SIG-M5 (cell line): Measurements from ENCODE around the gene FAM174B.

Experiments
- DNase-seq: peaks from one replicate; lab custom pipeline; 2025; lab: John Stamatoyannopoulos, UW

FAM174B gene

DNA sequence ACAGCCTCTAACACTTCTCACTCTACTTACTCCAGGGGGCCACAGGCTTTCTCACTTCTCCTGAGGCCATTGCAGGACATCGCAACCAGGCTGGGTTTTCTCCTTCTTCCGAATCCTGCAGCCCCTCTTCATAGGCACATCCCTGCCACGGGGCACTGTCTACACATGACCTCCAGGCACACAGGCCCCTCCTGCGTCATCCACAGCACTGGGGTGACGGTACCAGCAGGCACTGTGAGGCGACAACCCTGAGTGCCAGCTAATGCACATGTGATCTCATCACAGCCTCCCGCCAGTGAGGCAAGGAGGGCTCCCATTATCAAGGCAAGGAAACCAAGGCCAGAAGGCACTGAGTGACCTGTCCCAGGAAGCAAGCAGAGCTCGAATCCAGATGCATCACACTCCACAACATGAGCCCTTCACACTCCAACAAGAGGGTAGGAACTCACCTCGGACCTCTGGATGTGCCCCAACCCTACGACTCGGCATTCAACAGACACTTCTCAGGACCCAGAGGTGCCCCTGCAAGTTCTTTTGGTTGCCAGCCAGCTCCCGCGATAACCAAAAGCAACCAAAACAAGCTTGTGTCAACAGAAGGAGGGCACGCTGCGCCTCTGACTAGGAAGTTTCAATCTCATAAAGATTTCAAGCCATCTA lies 16.7 kb downstream of the FAM174B start:
- DNase-seq = no peak

DNA sequence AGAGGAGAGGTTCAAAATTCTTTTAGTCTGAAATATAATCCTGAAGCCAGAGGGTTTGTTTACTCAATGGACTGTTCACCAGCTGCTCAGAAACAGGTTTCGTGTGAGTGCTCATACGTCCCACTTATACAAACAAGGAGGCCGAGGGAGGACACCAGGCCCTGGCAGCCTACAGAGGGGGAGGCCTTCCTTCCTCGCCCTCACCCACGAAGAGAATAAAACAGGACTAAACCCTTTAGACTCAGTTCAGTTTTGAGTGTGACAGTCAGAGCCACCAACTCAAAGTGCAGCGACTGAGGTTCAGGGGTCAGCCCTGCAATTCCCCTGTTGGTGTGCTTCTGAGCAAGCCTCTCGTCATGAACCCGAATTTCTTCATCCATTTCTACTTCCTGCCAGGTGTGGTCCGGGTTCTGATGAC lies 17.3 kb downstream of the FAM174B start:
- DNase-seq = no peak

DNA sequence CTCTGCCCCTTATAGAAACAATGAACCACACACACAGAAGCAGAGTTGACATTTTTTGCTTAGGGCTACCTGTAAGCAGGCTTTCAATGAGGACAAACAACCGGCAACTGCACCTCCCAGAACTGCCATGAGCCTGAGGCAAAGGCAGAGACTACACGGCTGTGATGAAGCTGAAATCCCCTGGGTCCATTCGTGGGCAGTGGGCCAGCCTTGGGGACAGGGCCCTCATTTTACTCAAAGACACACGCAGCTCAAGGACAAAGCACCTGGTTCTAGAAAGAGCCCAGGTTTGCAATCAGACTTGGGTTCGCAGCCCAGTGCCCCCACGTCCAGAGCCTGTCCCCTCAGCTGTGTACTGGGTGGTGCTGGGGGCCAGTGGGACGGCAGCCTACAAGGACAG lies 17.9 kb downstream of the FAM174B start:
- DNase-seq = no peak

DNA sequence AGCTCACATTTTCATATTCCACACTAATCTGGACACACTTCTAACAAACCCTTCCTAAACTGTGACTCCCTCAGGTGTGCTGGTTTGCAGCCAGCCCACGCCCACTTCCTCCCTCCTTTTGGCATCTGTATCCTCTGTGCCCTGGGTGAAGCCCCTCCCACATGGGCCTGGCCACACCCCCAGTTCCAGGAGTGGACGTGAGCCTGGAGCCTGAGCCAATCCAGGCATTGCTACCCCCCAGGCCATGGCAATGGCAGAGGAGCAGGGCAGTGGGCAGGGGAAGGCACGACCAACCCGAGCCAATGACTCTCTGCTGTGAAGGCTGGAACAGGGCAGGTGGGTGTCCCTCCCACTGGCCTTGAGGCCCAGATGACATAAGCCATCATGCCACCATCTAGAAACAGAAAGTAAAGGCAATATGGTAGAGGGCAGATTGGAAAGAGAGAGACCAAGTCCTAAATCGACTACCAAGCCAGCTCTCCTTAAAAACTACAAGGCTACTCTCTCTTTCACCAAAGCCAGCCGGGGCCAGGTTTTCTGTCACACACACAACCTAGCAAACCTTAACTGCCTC lies 18.6 kb downstream of the FAM174B start:
- no peak for DNase-seq

DNA sequence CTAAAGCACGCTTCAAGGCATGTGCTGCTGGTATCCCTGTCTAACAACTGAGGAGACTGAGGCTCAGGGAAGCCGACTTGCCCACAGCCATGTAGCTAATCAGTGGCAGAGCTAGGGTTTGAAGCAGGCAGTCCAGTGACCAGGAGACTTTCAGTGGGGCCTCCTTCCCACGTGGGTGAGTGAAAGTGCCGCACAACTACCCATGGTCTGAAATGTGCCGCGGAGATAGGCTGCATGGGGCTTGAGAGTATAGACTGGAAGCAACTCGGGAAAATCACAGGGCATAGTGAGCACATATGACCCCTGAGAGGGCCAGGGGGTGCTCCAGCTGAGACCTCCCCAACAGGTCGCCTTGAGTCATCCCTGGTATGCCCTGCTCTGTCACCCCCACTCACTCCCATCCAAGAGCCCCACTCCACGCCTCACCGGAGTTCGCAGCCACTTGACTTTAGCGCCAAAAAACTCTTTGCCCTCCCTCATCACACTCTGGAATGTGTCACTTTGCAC lies 19.1 kb downstream of the FAM174B start:
- DNase-seq = no peak

DNA sequence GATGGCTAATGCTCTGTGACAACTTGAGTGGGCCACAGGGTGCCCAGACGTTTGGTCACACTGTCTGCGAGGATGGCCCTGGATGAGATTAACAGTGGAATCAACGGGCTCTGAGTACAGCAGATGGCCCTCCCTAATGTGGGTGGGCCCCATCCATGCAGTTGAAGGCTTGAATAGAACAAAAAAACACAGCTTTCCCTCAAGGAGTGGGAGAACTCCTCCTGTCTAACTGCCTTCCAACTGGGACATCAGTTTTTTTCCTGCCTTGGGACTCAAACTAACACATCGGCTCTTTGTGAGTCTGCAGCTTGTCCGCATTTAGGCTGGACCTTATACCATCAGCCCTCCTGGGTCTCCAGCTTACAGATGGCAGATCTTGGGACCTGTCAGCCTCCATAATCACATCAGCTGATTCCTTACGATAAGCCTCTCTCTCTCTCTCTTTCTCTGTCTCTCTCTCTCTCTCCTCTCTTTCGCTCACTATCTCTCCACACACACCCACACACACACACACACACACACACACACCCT lies 20.8 kb downstream of the FAM174B start:
- no peak for DNase-seq

DNA sequence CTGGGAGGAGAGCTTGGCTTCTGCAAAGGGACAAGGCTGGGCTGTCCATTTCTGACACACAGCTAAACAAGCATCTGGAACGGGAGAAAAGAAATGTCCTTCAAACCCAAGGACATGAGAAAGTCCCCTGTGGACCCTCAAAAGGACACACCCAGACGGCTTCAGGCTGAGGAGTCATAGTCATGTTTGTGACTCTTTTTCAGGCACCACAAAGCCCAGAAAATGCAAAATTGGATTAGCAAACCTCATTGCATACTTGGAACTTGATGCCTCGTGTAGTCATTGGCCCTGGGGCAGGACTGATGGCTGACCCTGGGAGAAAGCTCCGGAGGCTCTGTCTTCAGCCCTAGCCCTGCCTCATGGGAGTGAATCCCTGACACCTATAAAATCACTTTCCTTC lies 21.5 kb downstream of the FAM174B start:
- no peak for DNase-seq

DNA sequence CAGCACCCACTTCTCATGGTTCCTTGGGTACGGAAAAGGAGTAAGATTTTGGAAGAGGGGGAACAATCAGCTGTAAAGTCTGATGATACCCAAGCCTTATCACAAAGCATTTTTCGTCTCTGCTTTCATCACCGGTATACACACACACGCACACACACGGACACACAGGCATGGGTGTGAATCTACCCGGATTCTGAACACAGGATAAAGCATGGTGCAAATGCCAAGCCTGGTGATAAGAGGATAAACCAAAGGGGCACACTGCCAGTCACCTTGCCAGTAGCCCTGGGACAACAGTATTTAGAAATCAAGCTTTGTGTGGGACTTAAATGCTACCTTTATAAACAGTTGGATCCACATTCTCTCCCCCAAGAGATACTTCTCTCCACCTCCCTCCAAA lies 22.2 kb downstream of the FAM174B start:
- DNase-seq = no peak

DNA sequence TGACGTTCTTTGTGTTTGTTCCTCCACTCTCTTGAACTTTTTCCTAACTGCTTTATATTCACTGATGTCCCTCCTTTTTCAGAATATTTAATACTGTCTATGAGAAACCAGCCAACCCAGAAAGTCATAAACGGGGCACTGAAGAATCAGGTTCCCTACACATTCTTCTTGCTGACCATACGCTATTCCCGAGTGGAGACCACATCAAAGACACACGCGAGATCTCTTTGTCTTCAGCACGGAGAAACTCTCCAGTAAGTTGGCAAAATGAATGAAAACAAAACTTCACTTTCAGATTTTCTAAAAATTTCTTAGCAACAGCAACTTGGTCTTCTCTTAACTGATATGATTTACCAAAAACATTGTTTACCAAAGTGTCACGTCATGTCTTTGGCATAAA lies 22.6 kb downstream of the FAM174B start:
- DNase-seq = no peak

DNA sequence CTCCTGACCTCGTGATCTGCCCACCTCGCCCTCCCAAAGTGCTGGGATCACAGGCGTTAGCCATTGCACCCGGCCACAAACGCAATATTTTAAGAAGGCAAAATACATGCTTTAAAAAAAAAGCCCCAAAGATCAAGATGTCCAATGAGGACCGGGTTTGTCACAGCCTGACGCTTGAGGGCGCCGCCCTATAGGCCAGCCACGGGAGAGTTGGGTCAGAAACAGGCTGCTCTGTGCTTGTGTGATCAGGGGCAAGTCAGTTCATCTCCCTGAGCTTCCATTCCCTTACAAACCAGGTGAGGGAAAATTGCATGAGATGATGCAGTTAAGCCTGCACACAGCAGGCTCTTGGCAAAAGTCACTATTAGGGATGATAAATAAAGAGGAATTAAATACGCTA lies 23.9 kb downstream of the FAM174B start:
- DNase-seq = no peak

DNA sequence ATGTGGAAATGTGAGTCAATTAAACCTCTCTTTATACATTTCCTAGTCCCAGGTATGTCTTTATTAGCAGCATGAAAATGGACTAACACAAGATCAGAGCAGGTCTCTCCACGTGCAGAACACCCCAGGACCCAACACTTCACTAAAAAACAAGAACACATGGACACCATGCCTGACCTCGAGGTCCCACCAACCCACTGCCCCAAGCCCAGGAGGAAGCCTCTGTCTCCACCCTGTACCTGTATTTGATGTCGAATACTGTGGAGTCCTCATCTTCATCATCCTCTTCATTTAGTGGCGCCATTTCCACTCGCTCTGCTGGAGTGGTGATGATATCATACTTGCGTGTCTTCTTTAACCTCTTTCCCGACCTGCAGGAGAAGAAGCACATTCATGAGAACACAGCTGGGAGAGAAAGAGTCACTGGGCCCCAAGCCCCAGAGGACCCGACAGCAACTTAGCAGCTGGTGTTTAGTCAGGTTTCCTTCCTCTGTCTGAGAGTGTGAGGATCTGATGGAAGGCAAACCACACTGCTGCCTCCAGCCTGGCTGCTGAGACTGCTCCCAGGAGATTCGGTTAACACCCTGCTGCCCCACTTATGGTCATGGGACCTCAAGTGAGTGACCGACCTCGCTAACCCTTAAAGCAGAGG lies 25.5 kb downstream of the FAM174B start:
- DNase-seq = no peak

DNA sequence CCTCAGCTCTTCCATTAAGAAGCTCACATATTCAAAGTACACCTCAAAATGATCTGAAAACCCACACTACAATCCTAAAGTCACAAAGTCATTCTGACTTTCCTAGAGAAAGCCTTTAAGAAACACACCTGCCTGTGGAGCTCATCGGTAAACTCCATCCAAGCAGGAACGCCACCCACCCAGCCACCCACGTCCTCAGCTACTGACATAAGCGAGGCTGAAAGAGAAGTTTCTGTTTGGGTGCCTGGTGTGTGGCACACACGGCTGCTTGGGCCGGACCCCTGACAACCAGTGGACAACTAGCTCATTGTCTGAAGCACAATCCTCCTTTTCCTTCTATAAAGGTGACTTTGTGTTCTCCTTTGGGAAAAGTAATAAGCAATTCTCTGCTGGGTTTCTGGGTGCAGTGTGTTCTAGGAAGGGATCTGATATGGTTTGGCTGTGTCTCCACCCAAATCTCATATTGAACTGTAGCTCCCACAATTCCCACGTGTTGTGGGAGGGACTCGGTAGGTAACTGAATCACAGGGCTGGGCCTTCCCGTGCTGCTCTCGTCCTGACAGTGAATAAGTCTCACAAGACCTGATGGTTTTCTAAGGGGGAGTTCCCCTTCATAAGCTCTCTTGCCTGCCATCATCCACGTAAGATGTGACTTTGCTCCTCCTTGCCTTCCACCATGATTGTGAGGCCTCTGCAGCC lies 26.1 kb downstream of the FAM174B start:
- no peak for DNase-seq

DNA sequence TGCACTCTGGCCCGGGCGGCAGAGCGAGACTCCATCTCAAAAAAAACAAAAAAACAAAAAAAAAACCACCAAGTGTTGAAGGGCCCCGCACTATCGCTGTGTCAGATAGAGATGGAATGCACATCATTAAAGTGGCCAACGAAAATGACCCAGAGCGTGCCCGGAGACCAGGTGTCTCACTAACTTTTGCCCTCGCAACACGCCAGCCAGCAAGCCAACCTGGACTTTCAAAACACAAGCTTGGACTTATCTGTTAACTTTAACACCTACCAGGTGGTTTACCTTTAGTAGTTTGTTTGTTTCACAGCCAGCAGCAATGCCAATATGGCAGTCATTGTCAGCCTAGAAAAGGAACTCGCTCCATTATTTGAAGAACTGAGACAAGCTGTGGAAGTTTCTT lies 28.6 kb downstream of the FAM174B start:
- DNase-seq = no peak

DNA sequence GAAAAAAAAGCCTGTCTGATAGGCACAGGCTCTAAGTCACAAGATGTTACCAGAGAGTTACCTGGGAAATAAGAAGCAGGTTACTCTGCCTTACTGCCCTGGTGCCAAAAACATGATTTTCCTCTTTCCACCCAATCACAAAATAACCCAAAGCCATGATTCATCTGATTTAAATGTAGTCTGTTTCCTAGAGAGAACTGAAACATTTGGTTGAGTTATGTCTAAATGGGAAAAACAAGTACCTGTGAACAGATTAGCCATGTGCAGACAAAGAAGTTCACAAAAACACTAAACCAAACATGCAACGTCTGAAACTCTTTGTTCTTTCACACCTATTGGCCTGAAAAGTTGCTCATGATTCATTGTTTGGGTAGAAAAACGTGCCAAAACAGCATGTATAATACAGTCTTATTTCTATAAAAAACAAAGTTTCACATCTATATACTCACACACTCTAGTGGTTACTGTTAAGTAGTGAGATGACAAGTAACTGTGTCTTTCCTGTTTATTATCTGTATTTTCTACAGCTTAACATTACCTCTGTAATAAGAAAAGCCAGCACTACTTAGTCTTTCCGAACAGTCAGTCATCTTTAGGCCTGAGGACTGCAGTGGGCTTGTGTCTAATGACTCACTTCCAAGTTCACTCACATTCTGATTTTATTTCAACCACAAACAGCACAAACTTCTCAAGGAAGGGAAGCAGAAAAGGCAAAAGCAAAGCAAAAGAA lies 30.2 kb downstream of the FAM174B start:
- DNase-seq = no peak

DNA sequence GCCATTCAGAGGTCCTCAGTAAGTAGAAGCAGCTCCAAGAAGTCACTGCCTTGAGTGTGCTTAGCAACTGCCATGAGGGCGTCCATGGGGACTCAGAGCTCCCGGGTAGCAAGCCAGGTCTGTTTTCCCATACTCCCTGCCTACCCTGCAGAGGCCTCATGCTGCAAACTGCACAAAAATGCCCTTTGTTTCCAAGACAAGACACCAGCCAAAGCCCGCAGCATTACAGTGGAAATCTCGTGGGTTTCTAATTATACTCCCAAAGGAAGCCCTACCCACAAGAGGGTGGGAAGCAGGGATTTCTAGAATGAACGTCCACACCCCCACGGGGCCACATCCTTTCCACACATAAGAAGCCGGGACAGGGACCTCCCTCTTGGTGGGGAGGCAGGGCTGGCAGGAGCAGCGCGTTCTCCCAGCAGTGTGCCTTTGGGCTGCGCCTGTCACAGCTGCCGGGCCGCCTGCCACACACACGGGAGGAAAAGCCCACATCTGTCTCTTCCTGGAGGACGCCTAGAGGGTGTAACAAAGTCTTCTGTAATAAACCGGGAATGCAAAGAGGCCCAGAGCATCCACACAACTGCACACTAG lies 31.1 kb downstream of the FAM174B start:
- no peak for DNase-seq

DNA sequence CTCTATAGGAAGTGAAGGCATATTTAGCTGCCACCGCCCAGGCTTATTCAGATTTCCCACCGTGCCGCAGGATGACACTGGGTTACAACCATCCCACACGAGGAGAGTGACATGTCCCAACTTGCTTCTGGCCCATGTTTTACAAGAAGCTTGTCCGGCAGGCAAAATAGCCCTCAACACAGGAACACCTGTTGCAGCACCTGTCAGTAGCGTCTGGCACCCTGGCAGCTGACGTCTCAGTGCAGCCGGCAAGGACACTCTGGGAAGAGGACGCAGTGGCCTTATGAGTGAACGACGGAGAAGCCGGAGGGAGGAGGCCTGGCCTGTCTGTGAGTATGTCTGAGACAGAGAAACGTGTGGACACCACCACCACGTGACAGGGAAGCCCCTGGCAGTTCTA lies 32.1 kb downstream of the FAM174B start:
- no peak for DNase-seq

DNA sequence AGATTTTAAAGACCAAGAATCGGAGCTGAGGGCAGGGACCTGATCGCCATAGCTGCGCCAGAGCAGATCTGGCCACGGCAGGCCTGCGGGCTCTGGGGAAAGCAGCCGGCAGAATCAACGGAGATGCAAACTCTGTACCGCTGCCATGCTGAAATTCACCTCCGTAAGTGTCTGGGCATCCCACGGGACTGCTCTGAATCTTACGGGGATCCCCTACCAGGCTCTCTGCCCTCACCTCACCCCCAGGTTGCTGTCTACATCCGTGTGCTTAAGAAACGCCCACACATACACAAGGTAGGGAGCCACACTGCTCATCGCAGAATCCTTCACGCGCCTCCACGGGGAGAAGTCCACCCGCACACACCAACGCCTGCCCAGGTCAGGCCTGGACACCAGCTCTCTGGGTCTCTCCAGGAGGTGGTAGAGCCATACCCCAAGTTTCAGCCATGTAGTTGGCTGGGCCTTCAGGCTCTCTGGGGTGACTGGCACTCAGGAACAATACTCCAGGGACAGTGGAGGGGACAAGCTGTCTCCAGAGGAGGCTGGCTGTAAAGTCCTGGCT lies 33.5 kb downstream of the FAM174B start:
- no peak for DNase-seq

DNA sequence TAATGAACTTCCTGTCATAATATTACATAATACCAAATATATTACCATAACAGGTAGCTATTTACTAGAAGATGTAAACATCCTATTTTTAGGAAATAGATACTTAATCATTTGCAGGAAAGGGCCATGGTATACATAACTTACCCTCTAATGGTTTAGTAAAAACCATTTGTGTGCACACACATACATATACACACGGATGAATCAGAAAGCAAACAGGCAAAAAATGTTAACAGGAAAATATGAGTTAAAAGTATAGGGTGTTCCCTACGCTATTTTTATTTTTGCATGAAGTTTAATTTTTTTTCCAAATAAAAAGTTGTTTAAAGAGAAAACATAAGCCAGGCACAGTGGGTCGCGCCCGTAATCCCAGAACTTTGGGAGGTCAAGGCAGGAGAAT lies 34.6 kb downstream of the FAM174B start:
- no peak for DNase-seq

DNA sequence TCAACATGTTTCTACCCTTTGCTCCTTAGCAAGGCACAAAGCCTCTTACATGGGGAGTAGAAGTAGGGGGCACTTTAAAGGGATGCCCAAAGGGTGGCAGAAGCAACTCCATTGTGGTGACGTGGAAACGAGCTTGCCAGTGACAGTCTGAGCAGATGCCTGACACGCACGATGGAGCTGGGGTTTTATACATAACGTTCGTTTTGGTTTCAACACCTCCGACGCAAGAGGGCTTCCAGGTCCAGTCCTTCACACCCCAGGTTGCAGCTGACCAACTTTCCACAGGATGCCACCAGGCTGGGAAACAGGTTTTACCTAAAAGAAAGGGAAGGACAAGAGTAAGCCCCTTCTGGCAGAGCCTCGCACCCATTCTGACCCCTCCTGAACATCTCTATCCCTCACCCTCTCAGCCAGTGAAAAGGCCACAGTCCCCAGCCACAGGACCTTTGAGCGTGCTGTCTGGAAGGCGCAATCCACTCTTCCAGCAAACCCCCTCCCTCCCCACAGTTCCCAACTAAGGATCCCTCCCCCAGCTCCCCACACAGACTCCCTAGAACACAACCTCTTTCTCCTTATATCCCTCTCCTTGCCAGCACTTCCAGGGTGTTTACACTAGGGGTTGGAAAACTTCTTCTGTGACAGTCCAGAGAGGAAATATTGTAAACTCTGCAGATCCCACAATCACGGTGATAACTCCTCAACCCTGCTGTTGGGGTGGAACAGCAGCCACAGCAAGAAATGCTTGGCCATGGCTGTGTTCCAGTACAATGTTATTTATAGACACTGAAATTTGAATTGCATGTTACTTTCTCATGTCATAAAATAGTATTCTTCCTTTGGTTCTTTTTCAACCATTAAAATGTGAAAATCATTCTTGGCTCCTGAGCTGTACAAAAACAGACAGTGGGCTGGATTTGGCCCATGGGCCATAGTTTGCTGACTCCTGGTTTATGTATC lies 36.2 kb downstream of the FAM174B start:
- DNase-seq = no peak
